Epithelial cell of proximal tubule (primary cell): ENCODE data around the gene CSF1R. TPM values are rescaled to one million over a fixed set of nuclear protein-coding genes. Genes with fewer than 3 reads are reported as not detected.

Experiments
- DNase-seq: peaks from one replicate; pipeline ENCODE4 v3.0.0-alpha.2; 2011; ENCODE audit warnings: low read depth
- H3K4me3 ChIP-seq: 2 replicates; pipeline ENCODE4 v1.5.1; 2011; ENCODE audit warnings: low read depth, mild to moderate bottlenecking, low read length
- CTCF ChIP-seq: conservative IDR thresholded peaks from 2 replicates; pipeline ENCODE4 v1.5.1; 2012; ENCODE audit warnings: low read depth, mild to moderate bottlenecking, low read length
- total RNA-seq: library from RNA; depleted of rRNA; stranded (reverse); fragments of >200 nt; gene quantifications from 2 replicates; pipeline ENCODE4 v1.2.3, GENCODE V29; 2015

Gene CSF1R
- total RNA-seq, 1 donor from 2014 or later, result not detected

- TF ChIP-seq CTCF, result no peak
- no peak overlapping the region for H3K4me3 ChIP-seq
- DNase-seq, result no peak
Observed at GRCh38 chr5:150075806-150076205, 10.5 kb downstream of the CSF1R start.

DNA sequence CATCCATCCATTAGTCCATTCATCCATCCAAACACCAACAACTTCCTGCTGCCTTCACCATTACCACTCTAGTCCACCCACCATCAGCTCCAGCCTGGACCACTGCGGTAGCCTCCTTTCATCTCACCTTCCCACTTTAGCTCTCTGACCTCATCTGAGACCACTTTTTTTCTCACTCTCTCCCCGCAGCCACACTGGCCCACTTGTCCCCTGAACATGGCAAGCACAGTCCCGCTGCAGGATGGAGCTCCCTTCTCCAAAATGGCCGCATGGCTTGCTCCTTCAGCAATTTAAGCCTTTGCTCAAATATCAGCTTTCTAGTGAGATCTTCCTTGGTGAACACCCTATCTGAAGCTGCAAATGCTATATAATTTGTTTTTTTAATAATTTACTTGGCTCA lies 11.1 kb downstream of the CSF1R start:
- no peak overlapping the region for H3K4me3 ChIP-seq
- no peak for TF ChIP-seq CTCF

DNA sequence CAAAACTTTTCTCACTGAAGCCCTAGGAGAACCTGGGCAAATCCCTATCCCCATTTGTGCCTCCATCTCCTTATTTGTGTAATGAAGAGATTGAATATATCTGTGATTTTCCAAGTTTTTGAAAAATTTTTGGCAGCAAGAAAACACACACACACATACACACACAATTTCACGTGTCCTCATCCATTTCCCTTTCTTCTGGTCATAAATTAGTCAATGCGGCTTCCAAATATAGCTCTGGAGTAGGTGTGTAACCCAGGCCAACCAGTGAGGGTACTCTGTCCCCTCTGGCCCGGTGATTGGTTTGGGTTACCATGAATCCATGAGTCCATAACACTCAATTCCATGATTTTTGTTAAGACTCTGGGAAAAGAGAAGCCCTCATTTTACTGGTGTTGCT lies 12.7 kb downstream of the CSF1R start:
- H3K4me3 ChIP-seq, result no peak overlapping the region
- no peak for DNase-seq
- no peak for TF ChIP-seq CTCF

More for the DNA sequence above, 11.1 kb downstream of the CSF1R start:
- DNase-seq, result no peak

DNA sequence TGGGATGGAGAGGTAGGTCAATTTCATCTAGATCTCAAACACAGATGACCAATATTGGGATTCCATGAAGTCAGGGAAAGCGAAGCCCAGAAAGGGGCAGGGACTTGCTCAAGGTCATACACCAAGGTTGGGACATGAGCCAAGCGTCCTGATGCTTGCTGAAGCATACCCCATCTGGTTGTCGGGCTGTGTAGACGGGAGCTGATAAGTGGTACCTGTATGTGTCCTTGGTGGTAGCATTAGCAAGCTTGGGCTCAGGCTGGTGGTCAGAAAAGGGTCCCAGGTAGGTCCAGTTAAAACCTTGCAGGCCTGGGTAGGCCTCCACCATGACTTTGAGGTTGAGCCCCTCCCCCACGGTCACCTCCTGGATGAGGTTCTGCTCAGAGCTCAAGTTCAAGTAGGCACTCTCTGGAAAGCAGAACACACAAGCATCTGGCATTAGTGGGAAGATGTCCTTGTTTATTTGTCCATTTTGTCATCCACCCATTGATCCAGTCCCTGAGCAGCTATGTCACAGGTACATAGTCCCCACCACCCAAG lies 13.2 kb downstream of the CSF1R start:
- no peak for DNase-seq
- TF ChIP-seq CTCF, result no peak
- no peak overlapping the region for H3K4me3 ChIP-seq

GRCh38 chr5:150070821-150071220 lies 15.5 kb downstream of the CSF1R start:
- DNase-seq, result no peak
- no peak for TF ChIP-seq CTCF
- H3K4me3 ChIP-seq, result no peak overlapping the region

GRCh38 chr5:150069672-150070627 lies 16.4 kb downstream of the CSF1R start:
- TF ChIP-seq CTCF, result no peak
- H3K4me3 ChIP-seq, result no peak overlapping the region
- no peak for DNase-seq
